ENCODE results near the gene SUCNR1.
"Not testable (repeated sequence)": the region's sequence is repeated elsewhere in the genome, so short reads cannot be mapped to it uniquely, and the experiment has no call there.

Gene SUCNR1

DNA sequence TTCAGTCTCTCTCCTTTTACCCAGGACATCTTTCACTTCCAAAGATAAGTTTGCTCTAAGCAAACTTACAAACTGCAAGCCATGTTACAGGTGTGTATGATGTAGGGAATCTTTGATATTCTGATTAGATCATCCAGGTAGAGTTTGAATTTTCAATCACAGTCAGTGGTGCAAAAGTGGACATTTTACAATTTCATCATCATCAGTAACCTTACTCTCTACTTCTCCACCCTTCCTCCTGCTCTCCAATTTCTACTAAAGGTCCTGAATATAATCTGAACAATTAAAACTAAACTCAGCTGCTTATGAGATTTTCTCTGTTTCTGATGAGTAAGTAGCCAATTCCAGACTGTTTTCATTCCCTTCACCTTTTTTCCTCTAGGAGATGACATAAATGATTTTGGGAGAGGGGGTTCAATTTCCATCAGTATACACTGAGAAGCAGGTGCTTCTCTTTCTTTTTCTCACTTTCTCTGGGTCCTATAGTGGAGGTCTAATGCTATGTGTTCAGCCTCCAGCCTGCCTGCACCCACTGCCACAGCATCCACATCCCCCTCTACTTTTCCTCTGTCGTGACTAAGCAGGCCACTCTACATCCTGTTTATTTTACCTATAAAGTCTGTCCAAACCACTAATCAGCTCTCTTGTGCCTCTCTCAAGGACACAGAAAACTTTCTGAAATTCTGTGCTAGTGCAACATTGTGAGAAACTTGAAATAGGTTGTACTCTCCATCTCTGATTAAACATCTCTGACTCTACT lies 27.6 kb downstream of the SUCNR1 start:
- DNase-seq: no peak

DNA sequence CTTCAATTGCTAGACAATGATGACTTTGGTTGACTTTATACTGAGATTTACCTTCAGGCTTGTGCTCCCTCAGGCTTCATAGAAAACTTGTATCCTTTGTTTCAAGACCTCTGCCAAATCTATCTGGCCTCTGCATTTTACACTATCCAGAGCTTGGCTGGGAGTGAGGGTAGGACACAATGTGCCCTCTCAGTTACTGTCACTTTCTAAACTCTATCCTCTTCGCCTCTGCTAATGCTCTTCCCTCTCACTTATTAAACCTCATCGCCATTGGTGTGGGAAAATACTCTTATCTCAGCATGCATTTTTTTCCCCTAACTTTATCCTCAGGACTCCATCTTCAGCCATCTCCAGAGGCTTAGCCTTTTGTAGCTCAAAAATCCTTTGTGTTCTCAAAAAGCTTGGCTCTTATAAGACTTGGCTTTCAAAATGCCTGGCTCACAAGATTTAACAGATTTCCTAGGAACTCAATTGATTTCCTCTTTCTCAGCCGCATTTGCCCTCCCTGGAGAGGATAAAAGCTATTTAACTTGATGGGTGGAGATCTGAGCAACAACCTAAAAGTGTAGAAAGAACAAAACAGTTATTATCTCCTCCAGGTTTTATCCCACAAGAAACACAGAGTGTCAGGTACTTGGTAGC lies 28.3 kb downstream of the SUCNR1 start:
- no peak for DNase-seq

DNA sequence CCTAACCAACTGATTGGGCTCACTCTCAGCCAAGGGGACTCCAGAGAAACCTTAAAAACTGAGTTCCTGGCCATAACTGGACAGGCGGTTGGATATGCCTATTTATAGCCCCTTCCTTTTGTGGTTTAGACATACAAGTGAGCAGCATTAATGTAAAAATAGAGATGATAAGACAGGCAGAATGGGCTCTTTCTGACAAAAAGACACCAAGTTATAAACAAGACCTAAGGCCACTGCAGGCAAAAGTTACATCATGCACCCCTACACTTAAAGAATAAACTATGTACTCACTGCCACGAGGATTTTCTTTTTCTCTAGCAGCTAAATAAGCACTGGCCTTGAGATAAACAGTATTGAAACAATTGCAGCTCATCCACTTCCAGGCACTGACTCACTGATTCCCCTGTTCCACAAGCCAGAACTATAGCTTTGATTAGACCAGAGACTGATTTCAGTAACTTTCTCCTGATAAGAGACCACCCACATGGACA lies 30.1 kb downstream of the SUCNR1 start:
- peak; percentile 53 for DNase-seq

DNA sequence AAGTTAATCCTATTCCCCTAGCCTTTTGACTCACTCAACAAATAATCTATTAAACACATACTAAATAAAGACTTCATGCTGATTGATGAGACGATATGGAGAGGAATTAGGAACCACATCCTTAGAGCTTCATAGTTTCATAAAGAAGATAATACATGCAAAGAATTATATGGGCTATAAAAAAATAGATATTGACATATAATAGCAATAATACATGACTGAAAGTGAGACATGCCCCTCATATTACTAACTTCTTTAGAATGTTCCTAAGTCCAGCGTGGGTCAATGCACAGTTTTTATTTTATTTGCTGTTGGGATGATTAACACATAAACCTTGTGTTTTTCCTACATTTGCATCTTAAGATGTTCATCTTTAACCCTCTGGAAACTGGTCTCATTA lies 32.2 kb downstream of the SUCNR1 start:
- DNase-seq: no peak

DNA sequence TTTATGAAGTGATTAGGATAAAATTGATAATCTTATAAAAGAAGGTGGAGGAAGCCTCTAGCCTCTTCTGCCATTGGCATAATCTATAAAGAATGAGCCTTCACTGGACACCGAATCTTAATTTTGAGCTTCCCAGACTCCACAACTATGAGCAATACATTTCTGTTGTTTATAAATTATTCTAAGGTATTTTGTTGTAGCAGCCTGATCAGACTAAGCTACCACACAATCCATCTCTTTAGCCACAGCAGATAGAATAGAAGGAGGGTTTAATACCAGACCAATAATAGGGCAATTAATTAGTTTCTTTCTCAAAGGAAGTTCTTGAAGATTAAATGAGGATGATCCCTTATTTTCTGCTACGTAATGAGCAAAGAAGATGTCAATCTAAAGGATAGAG lies 33.3 kb downstream of the SUCNR1 start:
- no peak for DNase-seq

DNA sequence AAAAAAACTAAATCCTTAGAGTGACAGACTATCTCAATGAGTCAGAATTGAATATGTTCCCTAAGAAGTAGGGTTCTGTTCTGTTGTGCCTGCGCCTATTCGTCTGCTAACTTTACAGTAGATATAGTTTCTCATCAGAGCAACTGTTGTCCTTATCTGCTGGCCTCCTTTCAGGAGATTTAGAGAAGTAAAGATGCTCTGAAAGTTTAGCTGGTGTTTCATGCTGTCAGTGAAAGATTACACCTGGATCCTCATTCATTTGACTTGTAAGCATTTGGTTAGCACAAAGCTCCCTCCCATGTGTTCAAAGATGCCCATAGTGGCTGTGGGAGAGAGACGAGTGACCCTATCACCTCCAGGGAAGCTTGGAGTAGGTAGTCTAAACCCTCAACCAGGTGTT lies 35.0 kb downstream of the SUCNR1 start:
- DNase-seq: no peak

DNA sequence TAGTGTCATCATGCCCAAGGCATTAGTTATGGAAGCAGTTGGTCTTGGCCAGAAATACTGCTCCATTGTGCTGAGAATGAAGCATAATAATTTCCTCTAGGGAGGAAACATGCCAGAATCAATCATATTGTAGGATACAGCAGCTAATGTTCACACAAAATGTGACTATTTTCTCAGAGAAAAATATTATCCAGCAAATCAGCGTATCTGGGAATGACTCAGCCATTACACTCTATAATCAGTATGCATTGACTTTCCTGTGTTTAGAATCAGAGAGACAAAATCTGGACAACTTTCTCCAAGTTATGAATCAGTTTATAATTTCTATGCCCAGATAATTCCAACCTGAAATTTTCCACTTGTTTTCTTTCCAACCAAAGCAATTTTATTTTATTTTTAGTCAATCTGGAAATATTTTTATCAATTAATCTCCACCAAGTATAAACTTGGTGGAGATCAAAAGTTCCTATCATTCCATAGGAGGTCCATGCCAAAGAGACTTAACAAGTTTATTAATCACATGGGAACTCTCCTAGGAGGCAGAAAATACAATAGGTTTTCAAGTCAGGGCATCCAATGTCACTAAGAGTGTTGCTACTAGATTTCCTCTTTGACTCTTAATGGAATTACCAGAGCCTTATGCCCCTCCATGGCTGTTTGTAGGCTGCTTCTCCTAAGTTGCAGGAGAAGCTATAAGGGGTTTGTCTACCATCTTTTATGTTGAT lies 36.4 kb downstream of the SUCNR1 start:
- peak; percentile 66 for DNase-seq

DNA sequence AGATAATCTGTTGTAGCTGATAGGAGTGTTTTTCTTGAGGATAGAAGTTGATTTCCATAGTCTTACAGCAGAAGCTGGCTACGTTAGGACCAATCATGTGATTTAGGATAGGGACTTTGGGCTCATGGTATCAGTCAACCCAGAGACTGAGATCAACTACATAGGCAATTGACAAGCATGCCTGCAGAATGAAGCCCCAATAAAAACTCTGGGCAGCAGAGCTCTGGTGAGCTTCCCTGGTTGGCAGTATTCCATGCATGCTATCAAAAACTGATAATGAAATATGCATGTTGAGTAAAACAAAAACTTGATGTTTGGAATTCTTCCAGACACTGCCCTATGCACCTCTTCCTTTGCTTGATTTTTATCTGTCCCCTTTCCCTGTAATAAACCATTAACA lies 38.0 kb downstream of the SUCNR1 start:
- no peak for DNase-seq

DNA sequence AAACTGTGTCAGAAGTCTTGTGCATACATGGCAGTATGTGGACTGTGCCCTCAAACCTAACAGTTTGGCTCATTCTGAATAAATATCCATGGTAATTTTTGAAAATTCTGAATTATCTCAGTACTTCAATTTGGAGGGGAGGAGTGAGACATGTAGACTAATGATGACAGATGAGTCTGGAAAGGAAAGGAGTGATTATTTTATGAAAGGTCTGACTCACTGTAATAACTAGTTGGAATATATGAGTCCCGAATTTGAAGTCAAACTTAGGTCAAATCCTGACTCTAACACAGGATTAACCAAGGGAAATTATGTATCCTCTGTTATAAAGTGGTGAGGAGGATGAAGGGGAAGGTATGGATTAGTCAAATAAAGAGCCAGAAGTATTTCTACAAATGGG lies 38.6 kb downstream of the SUCNR1 start:
- peak; percentile 76 for DNase-seq

DNA sequence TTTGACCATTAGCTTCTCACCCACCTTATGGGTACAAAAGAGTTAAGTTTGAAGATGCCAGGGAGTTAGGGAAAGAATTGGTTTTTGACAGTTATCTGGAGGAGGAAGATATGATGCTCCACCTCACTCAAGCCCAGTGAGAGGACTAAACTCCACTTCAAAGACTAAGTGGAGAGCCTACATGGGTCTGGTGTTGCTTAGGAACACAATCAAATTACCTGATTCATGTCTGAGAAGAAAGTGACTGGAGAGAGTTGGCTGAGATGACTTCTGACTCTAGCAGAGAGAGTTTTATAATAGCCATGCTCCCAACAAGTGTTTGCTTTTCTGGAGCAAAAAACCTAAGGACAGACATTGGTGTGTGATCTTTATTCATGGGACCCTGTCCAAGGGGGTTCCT lies 43.3 kb downstream of the SUCNR1 start:
- no peak for DNase-seq

DNA sequence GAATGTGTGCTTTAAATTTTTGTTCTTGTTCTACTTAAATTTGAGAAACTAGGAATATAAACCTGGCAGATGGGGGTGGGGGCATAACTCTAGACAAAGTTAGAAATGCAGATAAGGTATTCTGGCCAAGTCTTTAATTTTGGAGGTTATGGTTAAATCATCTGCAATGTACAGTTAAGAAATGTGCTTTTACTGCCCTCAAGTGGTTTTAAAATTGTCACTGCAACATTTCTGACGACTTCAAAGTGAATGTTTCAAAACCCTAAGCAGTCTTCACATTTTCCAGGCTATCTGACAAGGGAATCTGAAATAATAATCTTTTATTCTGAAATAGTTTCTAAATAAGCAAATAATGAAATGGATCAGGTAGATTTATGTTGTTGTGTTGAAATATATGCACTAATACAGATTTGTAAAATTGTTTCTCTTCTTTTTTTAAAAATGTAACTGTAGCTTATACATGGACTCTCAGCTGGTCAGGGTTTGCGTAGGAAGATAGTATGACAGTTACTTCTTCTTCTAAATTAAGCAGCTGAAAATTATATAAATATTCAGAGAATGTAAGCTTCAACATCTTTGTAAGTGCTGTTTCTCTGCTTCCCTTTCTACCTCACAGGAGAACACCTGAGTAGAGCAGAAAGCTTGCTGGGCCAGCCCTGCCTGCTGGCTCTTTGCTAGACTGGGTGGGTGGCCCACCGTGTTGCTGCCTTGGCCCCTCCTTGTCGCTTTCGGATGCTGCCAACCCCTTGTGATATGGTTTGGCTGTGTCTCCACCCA lies 45.0 kb downstream of the SUCNR1 start:
- peak; percentile 63 for DNase-seq

DNA sequence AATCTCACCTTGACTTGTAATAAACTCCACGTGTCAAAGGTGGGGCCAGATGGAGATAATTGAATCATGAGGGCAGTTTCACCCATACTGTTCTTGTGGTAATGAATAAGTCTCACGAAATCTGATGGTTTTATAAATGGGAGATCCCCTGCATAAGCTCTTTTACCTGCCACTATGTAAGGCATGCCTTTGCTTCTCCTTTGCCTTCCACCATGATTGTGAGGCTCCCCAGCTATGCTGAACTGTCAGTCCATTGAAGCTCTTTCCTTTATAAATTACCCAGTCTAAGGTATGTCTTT lies 45.5 kb downstream of the SUCNR1 start:
- DNase-seq: no peak

DNA sequence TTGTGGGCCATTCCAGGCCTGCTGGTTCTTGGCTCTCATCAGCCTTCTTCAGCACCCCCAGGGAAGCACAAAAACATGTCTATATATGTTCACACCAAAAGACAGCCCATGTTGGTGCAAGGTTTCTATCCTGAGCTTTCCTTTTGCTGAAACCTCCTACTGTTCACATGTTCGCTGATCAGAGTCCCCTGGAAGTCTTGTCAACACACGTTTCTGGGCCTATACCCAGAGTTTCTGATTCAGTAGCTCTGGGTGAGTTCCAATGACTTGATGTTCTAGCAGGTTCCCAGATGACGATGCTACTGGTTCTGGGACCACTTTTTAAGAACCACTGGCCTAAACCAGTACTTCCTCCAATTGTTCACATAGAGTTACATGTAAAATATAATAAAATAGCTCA lies 46.0 kb downstream of the SUCNR1 start:
- no peak for DNase-seq

DNA sequence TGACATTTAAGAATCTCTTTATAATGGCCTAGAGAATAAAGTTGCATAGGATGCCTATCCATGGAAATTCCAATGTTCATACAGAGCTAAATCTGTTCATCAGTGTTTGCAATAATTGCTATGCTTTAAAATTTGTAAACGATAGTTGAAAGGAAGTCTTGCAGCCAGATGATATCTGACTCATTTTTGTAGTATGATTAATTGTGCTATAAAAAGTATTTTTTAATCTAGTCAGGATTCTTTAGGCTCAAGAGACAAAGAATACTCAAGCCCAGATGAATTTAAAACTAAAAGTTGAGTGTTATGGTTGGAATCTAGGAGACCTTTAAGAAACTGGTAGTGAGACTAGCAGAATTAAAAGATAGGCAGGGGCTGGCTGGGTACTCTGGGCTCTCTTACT lies 50.5 kb downstream of the SUCNR1 start:
- DNase-seq: peak; percentile 82

DNA sequence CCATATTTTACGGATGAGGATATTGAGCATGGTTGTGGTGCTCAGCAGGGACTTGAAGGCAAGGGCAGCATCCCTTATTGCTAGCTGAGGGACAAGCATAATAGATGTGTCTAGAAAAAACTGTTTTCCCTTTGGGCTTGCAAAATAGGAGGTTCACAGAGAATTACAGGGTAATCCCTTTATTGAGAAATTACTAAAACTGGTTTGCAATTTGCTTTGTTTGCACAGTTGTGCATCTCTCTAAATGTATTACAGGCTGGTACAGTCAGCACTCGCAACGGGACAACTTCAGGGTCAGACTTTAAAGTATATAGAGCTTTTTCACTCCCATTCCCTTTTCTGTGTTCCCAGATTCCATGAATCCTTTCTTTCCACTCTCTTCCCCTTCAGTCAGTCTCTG lies 51.3 kb downstream of the SUCNR1 start:
- no peak for DNase-seq

DNA sequence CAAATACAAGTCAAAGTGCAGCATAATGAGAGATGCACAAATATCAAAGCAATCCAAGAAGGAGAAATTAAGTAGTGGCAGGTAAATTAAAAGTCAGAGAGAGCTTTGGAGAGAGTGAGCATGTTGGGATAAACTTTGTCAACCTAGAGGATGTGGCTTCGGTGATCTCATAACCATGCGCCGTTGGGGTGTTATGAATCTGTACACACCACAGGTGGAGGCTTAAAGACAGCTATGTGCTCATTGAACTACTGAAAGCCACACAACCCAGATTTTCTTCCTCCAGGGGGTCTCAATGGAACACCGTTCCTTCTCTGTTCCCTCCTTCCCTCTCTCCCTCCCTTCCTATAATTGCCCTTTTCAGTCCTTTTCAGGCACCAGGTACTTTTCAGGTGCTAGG lies 52.0 kb downstream of the SUCNR1 start:
- DNase-seq: no peak

DNA sequence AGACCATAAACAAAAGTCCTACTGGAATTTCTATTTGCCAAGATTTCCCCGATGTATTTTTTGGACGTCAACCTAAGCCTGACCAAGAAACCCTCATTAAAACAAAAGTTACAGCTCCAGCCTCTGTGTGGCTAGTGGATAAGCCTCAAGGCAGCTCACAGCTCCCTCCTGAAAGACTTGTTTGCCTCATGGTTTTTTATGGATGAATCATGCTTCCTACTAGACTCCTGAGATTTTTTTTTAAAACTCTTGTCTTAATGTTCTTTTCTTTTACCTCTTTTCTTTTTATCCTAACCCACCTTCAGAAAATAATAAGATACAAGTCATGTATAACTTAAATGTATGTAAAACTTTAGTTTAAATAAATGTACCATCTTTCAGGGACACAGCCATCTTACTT lies 52.4 kb downstream of the SUCNR1 start:
- DNase-seq: peak; percentile 83

DNA sequence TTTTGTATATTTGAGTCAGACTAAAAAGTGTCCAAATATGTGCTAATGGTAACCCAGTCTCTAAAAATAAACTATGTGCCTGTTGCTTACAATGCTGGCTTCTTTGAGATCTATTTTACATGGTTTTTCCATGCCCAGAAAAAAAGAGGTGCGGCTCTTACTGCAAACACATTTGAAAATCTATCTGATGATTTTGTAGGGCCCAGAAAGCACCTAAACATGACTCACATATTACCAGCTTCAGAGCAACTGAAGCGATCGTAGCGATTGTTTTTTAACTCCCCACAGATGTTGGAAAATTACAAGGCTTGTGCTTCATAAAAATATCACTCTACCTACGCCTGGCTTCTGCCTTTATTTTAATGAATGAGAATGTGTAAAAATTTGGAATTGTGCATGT lies 53.5 kb downstream of the SUCNR1 start:
- peak; percentile 63 for DNase-seq

DNA sequence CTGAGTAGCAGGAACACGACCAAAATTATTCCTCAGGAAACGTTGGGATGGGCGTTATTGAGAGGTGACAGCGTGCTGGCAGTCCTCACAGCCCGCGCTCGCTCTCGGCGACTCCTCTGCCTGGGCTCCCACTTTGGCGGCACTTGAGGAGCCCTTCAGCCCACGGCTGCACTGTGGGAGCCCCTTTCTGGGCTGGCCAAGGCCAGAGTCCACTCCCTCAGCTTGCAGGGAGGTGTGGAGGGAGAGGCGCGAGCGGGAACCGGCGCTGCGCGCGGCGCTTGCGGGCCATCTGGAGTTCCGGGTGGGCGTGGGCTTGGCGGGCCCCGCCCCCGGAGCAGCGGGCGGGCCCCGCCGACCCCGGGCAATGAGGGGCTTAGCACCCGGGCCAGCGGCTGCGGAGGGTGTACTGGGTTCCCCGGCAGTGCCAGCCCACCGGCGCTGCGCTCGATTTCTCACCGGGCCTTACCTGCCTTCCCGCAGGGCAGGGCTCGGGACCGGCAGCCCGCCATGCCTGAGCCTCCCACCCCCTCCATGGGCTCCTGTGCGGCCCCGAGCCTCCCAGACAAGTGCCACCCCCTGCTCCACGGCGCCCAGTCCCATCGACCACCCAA lies 54.6 kb downstream of the SUCNR1 start:
- not testable (repeated sequence) for DNase-seq

DNA sequence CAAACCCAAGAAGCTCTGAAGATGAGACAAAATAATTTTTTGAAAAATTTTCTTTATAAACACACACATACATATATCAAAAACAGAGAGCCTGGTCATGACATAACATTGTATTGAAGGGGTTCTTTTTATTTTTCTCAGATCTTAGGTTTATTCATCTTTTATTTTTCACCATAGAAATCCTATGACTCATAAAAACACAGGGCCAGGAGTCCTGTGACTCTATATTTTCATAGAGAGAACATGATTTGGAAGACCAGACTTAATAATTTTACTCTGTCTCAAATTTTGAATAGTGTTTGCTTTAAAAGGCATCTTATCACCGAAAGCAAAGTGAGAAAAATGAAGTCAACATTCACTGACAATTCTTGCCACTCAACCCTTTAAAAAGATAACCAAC lies 57.7 kb downstream of the SUCNR1 start:
- peak; percentile 8 for DNase-seq

DNA sequence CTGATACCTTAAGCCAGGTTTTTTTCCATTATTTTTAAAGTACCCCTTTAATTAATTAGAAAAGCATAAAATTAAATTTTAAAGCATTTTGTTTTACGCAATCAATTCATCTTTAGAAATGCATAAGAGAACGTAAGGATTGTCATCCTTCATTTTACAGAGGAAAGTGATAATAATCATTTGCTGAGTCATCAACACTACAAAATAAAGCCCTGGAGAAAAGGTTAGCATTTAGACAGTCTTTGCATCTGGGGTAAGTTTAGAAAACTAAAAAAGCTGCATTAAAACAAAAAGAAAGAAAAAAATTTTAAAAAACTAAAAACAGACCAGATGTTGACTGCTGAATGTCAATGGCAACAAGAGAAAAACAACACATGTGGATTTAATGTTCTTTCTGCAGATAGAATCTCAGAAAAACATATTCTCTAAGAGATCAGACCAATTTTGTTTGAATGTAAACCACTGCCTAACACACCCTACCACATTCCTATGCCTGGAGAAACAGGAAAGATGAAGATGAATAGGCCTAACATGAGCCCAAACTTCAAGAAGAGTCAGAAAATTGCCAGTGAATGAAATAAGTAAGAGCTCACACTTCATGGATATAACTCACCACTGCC lies 59.9 kb downstream of the SUCNR1 start:
- DNase-seq: peak; percentile 33

Measured in fibroblast of skin of abdomen (primary cell).